H1 (cell line): ENCODE results near the gene MZT2A. TPM values are rescaled to one million over a fixed set of nuclear protein-coding genes. Genes with fewer than 3 reads are reported as not detected.
"Not testable (repeated sequence)": the region's sequence is repeated elsewhere in the genome, so short reads cannot be mapped to it uniquely, and the experiment has no call there.

Experiments
- CTCF ChIA-PET: fragments of 300-600 bp; sonication (Branson Sonifier 250); formaldehyde crosslinking; loops from one replicate; lab custom pipeline; 2021; ENCODE audit not compliant: partially characterized antibody; lab: Charles Lee
- POLR2A ChIA-PET: fragments of 300-600 bp; sonication (Branson Sonifier 250); formaldehyde crosslinking; loops from one replicate; lab custom pipeline; 2021; ENCODE audit warnings: inconsistent platforms; ENCODE audit not compliant: partially characterized antibody; lab: Charles Lee
- DNase-seq, 2 experiments: peaks; one replicate each; pipeline versions ENCODE4 v3.0.0 to v3.0.0-alpha.2; 2010 to 2022; ENCODE audit warnings: low spot score in 2 of 2, low read depth in 1 of 2, mixed read lengths in 1 of 2
- FAIRE-seq: peaks from 2 replicates; lab custom pipeline; 2011; peaks lifted over from hg19 to GRCh38; lab: Jason Lieb, UNC
- H2AFZ ChIP-seq: 2 replicates; pipeline ENCODE4 v1.8.1; 2012; ENCODE audit warnings: low read length, inconsistent platforms
- H2AK5ac ChIP-seq: 2 replicates; pipeline ENCODE4 v1.6.1; 2013; ENCODE audit warnings: low read depth, low read length
- H2BK120ac ChIP-seq: replicated peaks from 2 replicates; pipeline ENCODE3; 2013; ENCODE audit warnings: low read depth, low read length, inconsistent platforms
- H2BK12ac ChIP-seq: 2 replicates; pipeline ENCODE4 v1.6.1; 2013; ENCODE audit warnings: low read depth, low read length
- H2BK15ac ChIP-seq: 2 replicates; pipeline ENCODE4 v1.6.1; 2013; ENCODE audit warnings: low read length
- H2BK20ac ChIP-seq: 2 replicates; pipeline ENCODE4 v1.6.1; 2013; ENCODE audit warnings: low read length
- H2BK5ac ChIP-seq: 2 replicates; pipeline ENCODE4 v1.6.1; 2013; ENCODE audit warnings: low read depth, low read length
- H3K14ac ChIP-seq: 2 replicates; pipeline ENCODE4 v1.6.1; 2013; ENCODE audit warnings: inconsistent platforms; ENCODE audit not compliant: insufficient read length
- H3K18ac ChIP-seq: 2 replicates; pipeline ENCODE4 v1.6.1; 2013; ENCODE audit warnings: low read length; ENCODE audit errors: extremely low read depth
- H3K23ac ChIP-seq: 2 replicates; pipeline ENCODE4 v1.6.1; 2013; ENCODE audit warnings: inconsistent platforms; ENCODE audit not compliant: insufficient read length
- H3K23me2 ChIP-seq: 2 replicates; pipeline ENCODE4 v1.6.1; 2013; ENCODE audit warnings: low read depth, low read length
- H3K27ac ChIP-seq: 2 replicates; pipeline ENCODE4 v1.6.1; 2011; ENCODE audit warnings: low read depth, low read length, inconsistent platforms
- H3K27me3 ChIP-seq, 4 experiments: replicated peaks in 1 of 4; 1 replicate in 1 of 4; 2 replicates in 3 of 4; pipeline versions ENCODE4 v1.6.1 to v1.8.1; 2011 to 2013; ENCODE audit warnings: low read length in 3 of 4, mild to moderate bottlenecking in 3 of 4, inconsistent platforms in 2 of 4, mixed read lengths in 2 of 4, moderate library complexity in 1 of 4; ENCODE audit not compliant: control insufficient read depth in 3 of 4, insufficient read depth in 3 of 4; ENCODE audit errors: extremely low read depth in 1 of 4
- H3K36me3 ChIP-seq, 4 experiments: 2 replicates each; pipeline versions ENCODE4 v1.6.1 to v1.8.1; 2011 to 2013; ENCODE audit warnings: mild to moderate bottlenecking in 4 of 4, low read length in 3 of 4, moderate library complexity in 2 of 4, control low read depth in 1 of 4, inconsistent platforms in 1 of 4; ENCODE audit not compliant: insufficient read depth in 4 of 4, control insufficient read depth in 2 of 4
- H3K4ac ChIP-seq: replicated peaks from 2 replicates; pipeline ENCODE3; 2013; ENCODE audit warnings: low read length, low read depth, mixed read lengths, inconsistent platforms; ENCODE audit not compliant: insufficient read length
- H3K4me1 ChIP-seq, 4 experiments: replicated peaks in 1 of 4; 1 replicate in 1 of 4; 2 replicates in 3 of 4; pipeline versions ENCODE4 v1.6.1 to v1.8.1; 2011 to 2013; ENCODE audit warnings: low read length in 3 of 4, inconsistent platforms in 2 of 4, mixed read lengths in 1 of 4; ENCODE audit not compliant: insufficient read depth in 4 of 4, control insufficient read depth in 3 of 4
- H3K4me2 ChIP-seq, 2 experiments: 2 replicates each; pipeline versions ENCODE4 v1.6.1 to v1.8.1; 2011 to 2013; ENCODE audit warnings: low read depth in 2 of 2, low read length in 2 of 2, control low read depth in 1 of 2, inconsistent platforms in 1 of 2, mild to moderate bottlenecking in 1 of 2; ENCODE audit not compliant: insufficient read depth in 1 of 2
- H3K4me3 ChIP-seq, 4 experiments: fragments of 200-600, 300-600 bp in 1 of 4; sonication (generic), shearing (Covaris generic), sonication (Bioruptor Twin) in 1 of 4; 2 replicates each; pipeline versions ENCODE4 v1.5.1 to v1.8.1; 2011 to 2016; ENCODE audit warnings: low read length in 4 of 4, low read depth in 3 of 4, control low read depth in 2 of 4, inconsistent platforms in 2 of 4, mild to moderate bottlenecking in 2 of 4, mixed read lengths in 1 of 4, moderate library complexity in 1 of 4; ENCODE audit not compliant: insufficient read depth in 2 of 4; ENCODE audit errors: extremely low read depth in 1 of 4
- H3K56ac ChIP-seq: replicated peaks from 2 replicates; pipeline ENCODE3; 2013; ENCODE audit warnings: low read depth, mild to moderate bottlenecking, mixed read lengths, low read length, inconsistent platforms; ENCODE audit not compliant: insufficient read length
- H3K79me1 ChIP-seq: 2 replicates; pipeline ENCODE4 v1.6.1; 2013; ENCODE audit warnings: low read depth, low read length, control low read depth
- H3K79me2 ChIP-seq, 2 experiments: 2 replicates each; pipeline versions ENCODE4 v1.6.1 to v1.8.1; 2012 to 2013; ENCODE audit warnings: low read length in 2 of 2, mild to moderate bottlenecking in 2 of 2, inconsistent platforms in 1 of 2; ENCODE audit not compliant: insufficient read depth in 2 of 2, control insufficient read depth in 1 of 2
- H3K9ac ChIP-seq, 4 experiments: replicated peaks in 1 of 4; 1 replicate in 1 of 4; 2 replicates in 3 of 4; pipeline versions ENCODE4 v1.6.1 to v1.8.1; 2011 to 2013; ENCODE audit warnings: low read depth in 3 of 4, low read length in 3 of 4, control low read depth in 2 of 4, mild to moderate bottlenecking in 2 of 4, moderate library complexity in 2 of 4, inconsistent platforms in 1 of 4; ENCODE audit errors: extremely low read depth in 1 of 4
- H3K9me3 ChIP-seq, 2 experiments: 2 replicates each; pipeline versions ENCODE4 v1.6.1 to v1.8.1; 2012 to 2013; ENCODE audit warnings: mild to moderate bottlenecking in 2 of 2, moderate library complexity in 2 of 2, control low read depth in 1 of 2, inconsistent platforms in 1 of 2, low read depth in 1 of 2, low read length in 1 of 2, mixed read lengths in 1 of 2; ENCODE audit not compliant: insufficient read depth in 2 of 2
- H4K20me1 ChIP-seq, 2 experiments: replicated peaks in 1 of 2; 2 replicates each; pipeline versions ENCODE3 to v1.8.1; 2011 to 2013; ENCODE audit warnings: inconsistent platforms in 2 of 2, low read length in 2 of 2, mild to moderate bottlenecking in 1 of 2; ENCODE audit not compliant: insufficient read depth in 2 of 2, control insufficient read depth in 1 of 2
- H4K5ac ChIP-seq: 2 replicates; pipeline ENCODE4 v1.6.1; 2013; ENCODE audit warnings: low read length, low read depth, mixed read lengths, inconsistent platforms; ENCODE audit not compliant: insufficient read length
- H4K8ac ChIP-seq: 2 replicates; pipeline ENCODE4 v1.8.0; 2013; ENCODE audit warnings: mild to moderate bottlenecking, moderate library complexity, low read length, inconsistent platforms; ENCODE audit not compliant: insufficient read depth; ENCODE audit errors: extremely low read depth
- H4K91ac ChIP-seq: replicated peaks from 2 replicates; pipeline ENCODE3; 2013; ENCODE audit warnings: low read length, mixed read lengths, inconsistent platforms; ENCODE audit not compliant: insufficient read length
- WGBS, 2 experiments: shearing (Covaris generic) in 1 of 2; methylation state at CpG; one replicate each; pipeline versions ENCODE4 v1.1.6 to v1.1.7; 2013 to 2015; ENCODE audit warnings: low lambda C conversion rate in 2 of 2, mixed read lengths in 2 of 2, inconsistent platforms in 1 of 2, low coverage in 1 of 2, missing lambda C conversion rate in 1 of 2; ENCODE audit not compliant: insufficient replicate concordance in 2 of 2, insufficient coverage in 1 of 2, insufficient read length in 1 of 2; ENCODE audit errors: extremely low coverage in 1 of 2, missing lambda C conversion rate in 1 of 2; 5-methylcytosine and 5-hydroxymethylcytosine counted together
- polyA plus RNA-seq, 7 experiments: library from polyadenylated mRNA; depleted of rRNA in 3 of 7; stranded (reverse) in 5 of 7; unstranded in 2 of 7; fragments of >200 nt in 5 of 7; fragments of 200-250 nt in 2 of 7; gene quantifications; 1 replicate in 5 of 7; 2 replicates in 1 of 7; 4 replicates in 1 of 7; pipeline versions ENCODE4 v1.2.1 to v1.2.3, GENCODE V29; 2011 to 2013; ENCODE audit warnings: missing spikeins in 2 of 7, mixed read lengths in 2 of 7
- total RNA-seq: library from RNA; stranded (reverse); fragmentation: NEBNext Ultra II Directional; extraction: Animal tissue kit (Norgen Biotek cat#: 25700); gene quantifications from 2 replicates; pipeline ENCODE4 v1.2.1, GENCODE V29; 2021

MZT2A gene
- total and polyA plus RNA-seq, 2 of the 8 experiments (the other 6 are each of a cell fraction or from before 2014, with no cell fraction given): 116 to 120 TPM

GRCh38 chr2:131473266-131473665 lies 18.9 kb downstream of the MZT2A start:
- H3K56ac ChIP-seq, H3K18ac ChIP-seq, H4K8ac ChIP-seq, H3K79me2 ChIP-seq, H3K79me1 ChIP-seq, POLR2A ChIA-PET, H2AK5ac ChIP-seq, H2BK5ac ChIP-seq, H2BK15ac ChIP-seq, H3K4me3 ChIP-seq, H3K27me3 ChIP-seq, H2BK12ac ChIP-seq, H3K9ac ChIP-seq, H3K9me3 ChIP-seq, H3K27ac ChIP-seq, H3K4me2 ChIP-seq, CTCF ChIA-PET, H4K5ac ChIP-seq, H4K91ac ChIP-seq, DNase-seq, FAIRE-seq, H2AFZ ChIP-seq, H2BK120ac ChIP-seq, H3K14ac ChIP-seq, H3K36me3 ChIP-seq, H3K23me2 ChIP-seq, H3K4me1 ChIP-seq, H3K23ac ChIP-seq, H4K20me1 ChIP-seq, H3K4ac ChIP-seq, H2BK20ac ChIP-seq: not testable (repeated sequence)
- WGBS, 2 experiments: 60% methylated on average over 1 of the region's 2 CpGs; no CpG with 5 or more reads in 1 of the 2 experiments

- H3K4me3 ChIP-seq, H3K4ac ChIP-seq, H3K14ac ChIP-seq, H3K27ac ChIP-seq, H2BK15ac ChIP-seq, H2BK20ac ChIP-seq, H3K27me3 ChIP-seq, H3K9ac ChIP-seq, H2BK12ac ChIP-seq, H3K36me3 ChIP-seq, H2AFZ ChIP-seq, H4K91ac ChIP-seq, H4K5ac ChIP-seq, POLR2A ChIA-PET, H3K4me1 ChIP-seq, H2AK5ac ChIP-seq, H3K56ac ChIP-seq, H4K8ac ChIP-seq, CTCF ChIA-PET, H4K20me1 ChIP-seq, H3K9me3 ChIP-seq, H3K23me2 ChIP-seq, H3K18ac ChIP-seq, DNase-seq, H2BK5ac ChIP-seq, H3K23ac ChIP-seq, FAIRE-seq, H3K79me1 ChIP-seq, H3K79me2 ChIP-seq, H3K4me2 ChIP-seq, H2BK120ac ChIP-seq: not testable (repeated sequence)
- 90% methylated on average over 1 of the region's 8 CpGs; no CpG with 5 or more reads in 1 of the 2 experiments for WGBS, 2 experiments
Measured at GRCh38 chr2:131471624-131472023, 20.6 kb downstream of the MZT2A start.
